Measurements from ENCODE around the gene GIGYF2. TPM values are rescaled to one million over a fixed set of nuclear protein-coding genes. Genes with fewer than 3 reads are reported as not detected.

The GIGYF2 gene
- total and polyA plus RNA-seq, 2 experiments from 2014 or later: 29.8 to 63.6 TPM

DNA sequence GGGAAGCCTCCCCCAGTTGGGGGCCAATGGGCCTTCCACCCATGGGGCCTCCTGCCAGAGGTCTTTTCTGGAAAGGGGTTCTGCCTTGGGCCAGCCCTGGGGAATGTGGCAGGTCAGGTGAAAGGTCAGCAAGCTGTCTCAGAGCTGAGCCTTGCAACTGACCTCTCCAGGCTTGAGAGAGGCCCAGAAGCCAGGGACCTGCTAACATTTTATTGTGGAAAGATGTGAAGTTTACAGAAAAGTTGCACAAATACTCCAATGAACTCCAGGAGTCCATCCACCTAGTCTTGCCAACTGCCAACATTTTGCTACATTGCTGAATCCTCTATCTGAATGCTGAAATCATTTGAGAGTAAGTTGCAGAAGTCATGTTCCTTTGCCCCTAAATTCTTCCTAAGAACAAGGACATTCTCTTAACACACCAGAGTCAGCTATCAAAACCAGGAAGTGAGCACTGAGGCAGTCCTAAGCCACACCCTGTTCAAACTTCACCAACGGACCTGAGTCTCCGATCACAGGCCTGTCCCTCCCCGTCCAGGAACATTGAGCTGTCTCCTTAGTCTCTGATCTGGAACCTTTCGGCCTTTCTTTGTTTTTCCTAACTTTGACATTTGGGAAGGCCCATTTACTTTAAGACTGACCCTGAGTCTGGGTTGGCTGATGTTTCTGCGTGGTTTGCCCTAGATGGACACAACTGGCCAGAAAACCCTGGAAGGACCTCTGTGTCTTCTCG, 176.9 kb downstream of the GIGYF2 start:
- no peak overlapping the region for H3K4me3 ChIP-seq
- H3K27ac ChIP-seq: peak overlapping the region; percentile 52
- peak; percentile 50 for DNase-seq (ENCODE audit: low spot score)
- WGBS (ENCODE audit: low lambda C conversion rate, missing lambda C conversion rate): 66% methylated on average over 6 of the region's 6 CpGs
- no peaks in the 10 kb centered on the region for H3K9me3 ChIP-seq (ENCODE audit: low read depth)
- no peak overlapping the region for H3K4me2 ChIP-seq
- no peak overlapping the region for H2AFZ ChIP-seq
- H3K36me3 ChIP-seq (replicated peaks; ENCODE audit: insufficient read depth, low read depth): no peaks in the 10 kb centered on the region
- H3K79me2 ChIP-seq: no peaks in the 10 kb centered on the region
- no peaks in the 10 kb centered on the region for H3K9me2 ChIP-seq (replicated peaks; ENCODE audit: insufficient read depth)
- H4K20me1 ChIP-seq (ENCODE audit: insufficient read depth, poor library complexity, severe bottlenecking): no peaks in the 10 kb centered on the region
- H3K4me1 ChIP-seq (ENCODE audit: insufficient read depth): peaks cover 8% of the 10 kb centered on the region
- no peaks in the 10 kb centered on the region for H3K27me3 ChIP-seq
- no peak for TF ChIP-seq EZH2 (IDR thresholded peaks at IDR 0.05; ENCODE audit: borderline replicate concordance)
- TF ChIP-seq, protein P1, sequence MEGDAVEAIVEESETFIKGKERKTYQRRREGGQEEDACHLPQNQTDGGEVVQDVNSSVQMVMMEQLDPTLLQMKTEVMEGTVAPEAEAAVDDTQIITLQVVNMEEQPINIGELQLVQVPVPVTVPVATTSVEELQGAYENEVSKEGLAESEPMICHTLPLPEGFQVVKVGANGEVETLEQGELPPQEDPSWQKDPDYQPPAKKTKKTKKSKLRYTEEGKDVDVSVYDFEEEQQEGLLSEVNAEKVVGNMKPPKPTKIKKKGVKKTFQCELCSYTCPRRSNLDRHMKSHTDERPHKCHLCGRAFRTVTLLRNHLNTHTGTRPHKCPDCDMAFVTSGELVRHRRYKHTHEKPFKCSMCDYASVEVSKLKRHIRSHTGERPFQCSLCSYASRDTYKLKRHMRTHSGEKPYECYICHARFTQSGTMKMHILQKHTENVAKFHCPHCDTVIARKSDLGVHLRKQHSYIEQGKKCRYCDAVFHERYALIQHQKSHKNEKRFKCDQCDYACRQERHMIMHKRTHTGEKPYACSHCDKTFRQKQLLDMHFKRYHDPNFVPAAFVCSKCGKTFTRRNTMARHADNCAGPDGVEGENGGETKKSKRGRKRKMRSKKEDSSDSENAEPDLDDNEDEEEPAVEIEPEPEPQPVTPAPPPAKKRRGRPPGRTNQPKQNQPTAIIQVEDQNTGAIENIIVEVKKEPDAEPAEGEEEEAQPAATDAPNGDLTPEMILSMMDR (IDR thresholded peaks at IDR 0.05; ENCODE audit: poor library complexity): no peak
- no peak for TF ChIP-seq EZH2phosphoT487 (IDR thresholded peaks at IDR 0.05; ENCODE audit: low read depth, severe bottlenecking, unreplicated experiment)

GRCh38 chr2:232874677-232875223, 177.6 kb downstream of the GIGYF2 start:
- no peak overlapping the region for H3K4me2 ChIP-seq

DNA sequence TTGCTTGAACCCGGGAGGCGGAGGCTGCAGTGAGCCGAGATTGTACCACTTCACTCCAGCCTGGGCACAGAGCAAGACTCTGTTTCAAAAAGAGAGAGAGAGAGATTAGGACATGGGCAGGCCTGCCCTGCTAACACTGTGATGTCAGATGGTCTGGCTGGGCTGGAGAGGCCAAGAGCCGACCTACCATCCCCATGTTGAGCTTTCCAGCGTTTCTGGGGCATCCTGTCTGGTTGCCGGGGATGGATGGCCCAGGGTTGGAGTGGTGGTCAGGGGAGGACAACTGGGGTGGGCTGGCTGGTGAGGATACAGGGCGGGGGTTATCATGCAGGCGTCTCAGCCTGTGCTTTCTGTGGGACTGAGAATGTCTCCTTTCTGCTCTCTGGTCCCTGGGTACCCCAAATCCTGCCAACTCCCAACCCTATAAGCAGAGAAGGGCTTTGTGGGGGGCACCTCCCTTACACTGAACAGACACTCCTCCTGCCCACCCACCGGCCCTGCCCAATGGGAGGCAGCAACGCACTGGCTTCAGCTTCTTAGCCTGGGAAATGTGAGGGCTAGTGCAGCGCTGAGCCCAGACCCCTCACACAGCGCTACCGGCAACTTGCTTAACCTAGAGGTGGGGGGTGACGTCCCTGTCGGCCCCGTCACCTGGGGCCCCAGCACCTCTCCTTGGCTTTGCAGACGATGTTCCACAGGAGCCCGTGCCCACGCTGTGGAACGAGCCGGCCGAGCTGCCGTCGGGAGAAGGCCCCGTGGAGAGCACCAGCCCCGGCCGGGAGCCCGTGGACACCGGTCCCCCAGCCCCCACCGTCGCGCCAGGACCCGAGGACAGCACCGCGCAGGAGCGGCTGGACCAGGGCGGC, 178.4 kb downstream of the GIGYF2 start:
- no peaks in the 10 kb centered on the region for H3K36me3 ChIP-seq (replicated peaks; ENCODE audit: insufficient read depth, low read depth)
- H2AFZ ChIP-seq: no peak overlapping the region
- no peaks in the 10 kb centered on the region for H3K9me3 ChIP-seq (ENCODE audit: low read depth)
- peaks cover 8% of the 10 kb centered on the region for H3K4me1 ChIP-seq (ENCODE audit: insufficient read depth)
- WGBS (ENCODE audit: low lambda C conversion rate, missing lambda C conversion rate): 39% methylated on average over 27 of the region's 37 CpGs
- no peaks in the 10 kb centered on the region for H3K27me3 ChIP-seq
- no peaks in the 10 kb centered on the region for H4K20me1 ChIP-seq (ENCODE audit: insufficient read depth, poor library complexity, severe bottlenecking)
- peak; percentile 26 for DNase-seq (ENCODE audit: low spot score)
- TF ChIP-seq, protein P1 (IDR thresholded peaks at IDR 0.05; ENCODE audit: poor library complexity): no peak
- TF ChIP-seq EZH2phosphoT487 (IDR thresholded peaks at IDR 0.05; ENCODE audit: low read depth, severe bottlenecking, unreplicated experiment) (no peak), EZH2 (IDR thresholded peaks at IDR 0.05; ENCODE audit: borderline replicate concordance) (no peak)
- H3K79me2 ChIP-seq: no peaks in the 10 kb centered on the region
- no peak overlapping the region for H3K27ac ChIP-seq
- peak overlapping the region; percentile 45 for H3K4me3 ChIP-seq
- H3K4me2 ChIP-seq: peak overlapping the region; percentile 91
- no peaks in the 10 kb centered on the region for H3K9me2 ChIP-seq (replicated peaks; ENCODE audit: insufficient read depth)

More at GRCh38 chr2:232874677-232875223, 177.6 kb downstream of the GIGYF2 start:
- no peaks in the 10 kb centered on the region for H3K79me2 ChIP-seq
- no peak overlapping the region for H2AFZ ChIP-seq
- TF ChIP-seq, protein P1 (IDR thresholded peaks at IDR 0.05; ENCODE audit: poor library complexity): no peak
- TF ChIP-seq EZH2 (IDR thresholded peaks at IDR 0.05; ENCODE audit: borderline replicate concordance) (no peak), EZH2phosphoT487 (IDR thresholded peaks at IDR 0.05; ENCODE audit: low read depth, severe bottlenecking, unreplicated experiment) (no peak)
- H3K36me3 ChIP-seq (replicated peaks; ENCODE audit: insufficient read depth, low read depth): no peaks in the 10 kb centered on the region
- WGBS (ENCODE audit: low lambda C conversion rate, missing lambda C conversion rate): 95% methylated on average over 16 of the region's 16 CpGs
- H3K27me3 ChIP-seq: no peaks in the 10 kb centered on the region
- no peak for DNase-seq (ENCODE audit: low spot score)
- no peaks in the 10 kb centered on the region for H3K9me2 ChIP-seq (replicated peaks; ENCODE audit: insufficient read depth)
- no peaks in the 10 kb centered on the region for H4K20me1 ChIP-seq (ENCODE audit: insufficient read depth, poor library complexity, severe bottlenecking)
- H3K27ac ChIP-seq: peak overlapping the region; percentile 52
- H3K4me3 ChIP-seq: no peak overlapping the region
- H3K4me1 ChIP-seq (ENCODE audit: insufficient read depth): peaks cover 8% of the 10 kb centered on the region
- H3K9me3 ChIP-seq (ENCODE audit: low read depth): no peaks in the 10 kb centered on the region

All from hepatocyte (in vitro differentiated cells).